GM19099 (cell line): Measurements from ENCODE around the gene NUDCD3.

Experiments used
- POLR2A ChIP-seq: IDR thresholded peaks from 3 replicates; pipeline ENCODE4 v1.6.1; 2011; ENCODE audit warnings: low read depth; ENCODE audit not compliant: insufficient read length; ENCODE audit errors: extremely low read depth

Gene NUDCD3

DNA sequence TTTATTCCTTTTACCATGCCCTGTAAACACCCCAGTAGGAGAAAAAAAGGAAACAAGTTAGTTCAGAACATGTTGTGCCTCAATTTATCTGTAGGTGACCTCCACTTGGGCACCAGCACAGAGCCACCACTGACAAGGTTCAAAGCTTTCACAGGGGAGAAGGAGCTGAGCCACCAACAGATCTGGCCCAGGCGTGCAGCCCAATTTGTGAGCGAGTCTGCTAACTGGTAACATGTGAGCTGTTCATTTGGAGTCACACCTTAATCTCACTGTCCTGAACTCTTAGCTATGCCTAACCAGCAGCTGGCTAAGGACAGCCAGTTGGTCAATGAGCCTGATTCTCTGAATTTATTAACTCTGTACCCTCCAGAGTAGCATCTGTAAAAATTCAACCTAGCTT is 86.7 kb downstream of the NUDCD3 start:
- TF ChIP-seq POLR2A: no peak

DNA sequence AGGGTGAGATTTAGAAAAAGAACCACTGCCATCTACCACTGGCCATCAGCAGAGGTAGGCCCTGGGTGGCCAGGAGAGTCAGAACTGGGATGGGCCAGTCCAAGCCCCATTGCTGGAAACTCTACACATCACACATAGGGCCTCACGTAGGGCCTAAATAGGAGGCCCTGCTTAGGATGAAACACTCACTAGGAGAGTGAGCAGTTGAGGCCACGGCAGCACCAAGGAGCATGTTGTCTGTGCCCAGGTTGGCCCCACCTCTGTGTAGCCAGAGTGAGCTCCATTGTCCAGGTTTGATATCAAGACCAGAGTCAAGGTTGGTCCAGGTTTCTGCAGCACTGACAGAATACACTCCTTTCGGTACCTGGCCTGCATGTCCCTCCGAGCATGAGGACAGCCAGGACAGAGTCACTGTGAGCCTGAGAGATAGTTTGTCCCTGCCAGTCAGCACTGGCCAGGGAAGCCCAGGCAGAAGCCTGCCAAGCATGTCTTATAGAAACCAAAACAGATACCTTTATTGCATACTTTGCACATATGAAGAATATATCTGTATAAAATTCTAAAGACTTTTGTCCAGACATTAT is 87.2 kb downstream of the NUDCD3 start:
- no peak for TF ChIP-seq POLR2A

DNA sequence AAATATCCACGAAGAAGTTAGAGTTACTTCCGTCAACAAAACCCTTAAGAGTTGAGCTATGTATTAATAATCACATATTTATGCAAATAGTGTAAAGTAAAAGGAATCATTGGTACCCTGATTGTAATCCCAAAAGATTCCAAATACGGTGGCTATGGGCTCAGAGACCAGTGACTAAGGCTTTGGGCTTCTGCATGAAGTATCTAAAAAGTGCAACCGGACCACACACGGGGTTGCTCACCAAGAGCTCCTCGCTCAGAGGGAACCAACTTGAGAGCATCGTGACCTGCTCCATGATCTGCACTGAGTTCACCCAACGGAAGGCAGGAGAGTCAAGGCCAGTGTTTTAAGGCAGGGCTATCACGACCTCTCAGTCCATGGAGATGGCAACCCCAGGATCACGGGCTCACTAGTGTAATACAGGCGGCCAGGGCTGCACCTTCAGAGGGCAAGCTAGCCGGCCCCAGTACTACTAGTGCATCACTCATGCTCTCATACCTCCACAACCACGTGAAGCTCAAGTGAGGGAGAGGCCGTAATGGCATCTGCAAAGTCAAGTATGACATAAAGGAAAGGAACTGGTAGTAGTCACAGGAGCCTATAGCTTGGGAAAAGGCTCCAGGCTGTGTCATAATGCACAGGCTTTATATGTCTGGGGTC is 87.9 kb downstream of the NUDCD3 start:
- TF ChIP-seq POLR2A: no peak

DNA sequence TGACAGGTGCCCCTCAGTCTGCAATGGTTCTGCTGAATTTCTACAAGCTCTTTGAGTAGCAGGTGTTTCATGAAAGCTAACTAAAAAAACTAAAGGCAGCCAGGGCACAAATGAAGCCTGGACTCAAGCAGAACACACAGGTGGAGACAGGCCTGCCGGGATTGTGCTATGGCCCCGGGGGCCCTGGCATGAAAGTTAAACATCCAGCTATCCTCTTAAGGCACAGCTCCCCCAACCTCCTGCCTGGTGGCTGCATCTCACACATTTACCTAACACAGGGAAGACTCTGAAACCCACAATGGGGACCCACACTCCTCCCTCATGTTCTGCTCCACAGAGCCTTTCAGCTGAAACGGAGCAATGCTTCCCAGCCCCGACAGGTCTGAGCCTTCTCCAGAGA is 88.8 kb downstream of the NUDCD3 start:
- TF ChIP-seq POLR2A: no peak

DNA sequence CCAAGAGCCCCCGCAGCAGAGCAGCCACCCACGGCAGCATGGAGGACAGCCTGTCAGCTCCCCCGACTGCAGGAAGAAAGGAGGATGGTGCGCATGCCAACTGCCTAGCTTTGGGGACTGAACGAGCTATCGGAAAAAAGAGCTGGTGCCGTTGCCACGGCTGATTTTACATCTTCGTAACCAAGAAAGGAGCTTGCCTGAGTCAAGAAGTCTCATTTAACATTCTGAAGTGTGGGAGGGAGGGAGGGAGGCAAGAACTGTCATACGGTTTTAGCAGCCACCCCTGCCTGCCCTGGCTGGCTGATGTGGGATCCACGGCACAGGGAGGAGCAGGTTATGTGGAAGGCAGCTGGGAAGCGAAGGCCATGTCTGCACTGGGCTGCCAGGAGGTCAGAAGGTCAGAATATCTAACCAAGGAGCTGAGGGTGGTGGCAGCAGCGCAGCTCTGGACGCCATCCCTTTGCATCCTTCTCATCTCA is 90.4 kb downstream of the NUDCD3 start:
- TF ChIP-seq POLR2A: no peak

DNA sequence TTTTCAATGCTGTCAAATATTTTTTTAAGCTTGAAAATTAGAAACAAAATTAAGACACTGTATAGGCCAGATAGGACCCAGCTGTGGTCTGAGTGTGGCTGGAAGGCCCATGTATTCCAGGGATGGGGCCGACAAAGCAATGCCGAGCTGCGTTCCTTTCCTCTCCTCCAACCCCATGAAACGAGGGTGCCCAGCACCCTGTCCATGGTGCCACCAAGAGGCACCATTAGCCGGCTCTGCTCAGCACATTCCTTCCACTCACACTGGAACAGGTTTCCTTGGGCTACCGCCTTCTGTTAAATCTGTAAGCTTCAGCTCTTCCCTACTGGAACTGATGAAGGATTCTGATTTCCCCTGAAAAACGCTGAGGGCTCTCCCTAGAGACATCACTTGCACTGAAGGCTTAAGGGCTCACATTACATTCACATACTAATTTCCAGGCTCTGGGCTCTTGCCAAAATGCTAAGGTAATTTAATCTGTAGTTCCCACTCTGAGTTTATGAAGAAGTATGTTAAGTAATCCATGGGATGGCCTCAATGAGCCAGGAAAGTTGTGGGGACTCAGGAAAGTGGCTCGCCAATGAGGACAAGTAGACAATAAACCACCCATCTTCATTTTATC is 91.4 kb downstream of the NUDCD3 start:
- no peak for TF ChIP-seq POLR2A

DNA sequence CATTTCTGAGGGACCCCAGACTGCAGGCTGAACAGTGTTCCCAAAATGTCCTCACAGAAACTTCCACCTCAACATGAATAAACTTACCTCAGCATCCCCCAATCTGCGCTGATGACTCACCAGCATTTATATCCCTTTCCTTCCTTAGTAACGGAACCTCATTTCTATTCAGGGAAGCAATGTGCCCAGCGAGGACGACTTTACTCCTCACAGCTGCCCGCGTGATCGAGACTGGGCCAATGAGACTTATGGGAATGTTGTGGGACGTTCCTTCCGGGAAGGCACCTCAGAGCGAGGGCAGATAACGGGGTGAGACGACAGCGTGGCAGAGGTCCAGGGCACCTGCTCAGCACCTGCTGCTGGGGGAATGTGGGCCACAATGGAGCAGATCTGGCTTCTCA is 91.9 kb downstream of the NUDCD3 start:
- TF ChIP-seq POLR2A: no peak

DNA sequence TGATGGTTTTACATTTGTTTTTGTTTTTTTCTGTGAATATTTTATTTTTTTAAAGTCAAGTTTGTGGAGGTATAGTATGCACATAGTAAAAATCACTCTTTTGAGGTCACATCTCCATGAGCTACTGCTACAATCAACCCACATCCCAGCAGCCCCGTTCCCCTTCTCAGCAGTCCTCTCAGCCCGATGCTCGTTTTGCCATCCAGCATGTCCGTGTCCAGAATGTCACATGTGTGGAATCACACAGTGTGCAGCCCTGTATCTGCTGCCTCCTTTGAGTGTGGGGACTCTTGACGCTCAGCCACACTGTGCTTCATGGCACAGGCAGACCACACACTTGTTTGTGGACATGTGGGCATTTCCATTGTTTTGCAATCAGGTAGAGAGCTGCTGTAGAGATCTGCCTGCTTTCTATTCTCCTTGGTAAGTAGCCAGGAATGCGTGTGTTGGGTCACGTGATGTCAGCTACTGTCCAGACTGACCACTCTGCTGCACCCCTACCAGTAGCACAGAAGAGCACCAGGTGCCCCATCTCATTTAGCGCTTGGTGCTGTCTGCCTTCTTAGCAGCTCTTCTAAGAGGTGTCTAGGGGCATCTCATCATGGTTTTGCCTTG is 93.4 kb downstream of the NUDCD3 start:
- no peak for TF ChIP-seq POLR2A

DNA sequence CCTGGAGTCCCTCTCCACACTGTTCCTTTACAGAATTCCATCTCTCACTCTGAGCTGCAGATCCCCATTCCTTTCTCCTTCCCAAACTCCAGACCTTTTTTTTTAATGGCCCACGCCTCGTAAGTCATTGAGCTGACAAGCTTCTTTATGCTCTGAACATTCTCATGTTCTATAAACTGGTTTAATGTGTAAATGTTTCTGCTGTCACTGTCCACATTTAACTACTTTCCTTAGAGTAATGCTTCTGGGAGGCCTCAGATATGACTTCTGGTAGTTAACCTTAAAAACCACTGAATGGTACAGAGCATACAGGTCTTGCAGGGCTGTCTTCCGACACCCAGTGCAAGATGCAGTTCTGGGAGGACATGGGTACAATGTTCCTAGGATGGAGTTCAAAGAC is 94.0 kb downstream of the NUDCD3 start:
- TF ChIP-seq POLR2A: no peak

DNA sequence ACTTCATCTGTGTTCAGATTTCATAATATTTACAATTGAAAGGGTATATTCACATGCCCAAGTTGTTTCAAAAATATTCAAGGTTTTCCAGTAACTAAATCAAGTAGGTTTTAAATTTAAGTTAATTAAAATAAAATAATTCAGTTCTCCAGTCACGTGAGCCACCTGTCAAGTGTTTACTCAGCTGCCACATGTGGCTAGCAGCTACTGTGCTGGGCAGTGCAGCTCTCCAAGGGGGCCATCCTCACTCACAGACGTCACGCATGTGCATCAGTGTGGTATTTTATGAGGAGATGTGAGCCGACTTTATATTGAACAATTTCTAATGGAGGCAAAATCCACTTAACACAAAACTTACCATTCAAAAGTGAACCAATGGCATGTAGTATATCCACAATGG is 95.4 kb downstream of the NUDCD3 start:
- TF ChIP-seq POLR2A: no peak

DNA sequence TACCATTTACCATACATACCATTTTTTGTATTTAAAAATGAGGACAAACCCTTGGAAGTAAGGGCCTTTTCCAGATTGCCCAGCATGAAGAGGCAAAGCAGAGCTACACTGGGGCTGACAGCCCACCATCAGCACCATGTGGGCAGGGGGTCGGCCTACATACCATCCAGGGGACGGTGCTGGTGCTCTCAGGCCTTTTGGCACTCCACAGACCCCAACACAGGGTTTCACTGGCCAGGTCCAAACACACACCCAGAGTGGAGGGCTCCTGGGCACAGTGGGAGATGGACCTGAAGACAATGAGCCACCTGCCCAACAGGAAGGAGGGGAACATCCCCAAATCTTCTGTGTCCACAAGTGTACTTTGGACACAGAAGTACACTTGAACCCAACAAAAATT is 95.8 kb downstream of the NUDCD3 start:
- TF ChIP-seq POLR2A: no peak

DNA sequence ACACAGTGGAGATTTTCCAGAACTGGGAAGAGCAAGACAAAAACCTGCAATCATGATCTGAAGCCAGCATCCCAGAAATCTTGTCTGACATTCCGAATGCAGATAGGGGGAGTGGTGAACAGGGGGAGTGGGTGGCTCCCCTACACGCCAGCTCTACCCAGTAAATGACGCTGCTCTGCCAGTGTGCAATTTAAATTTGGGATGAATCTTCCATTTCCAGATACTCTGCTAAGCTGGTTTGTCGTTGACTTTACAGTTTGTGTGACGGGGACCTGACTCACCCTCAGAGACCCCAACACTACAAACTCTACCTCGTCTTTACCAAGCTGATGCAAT is 96.4 kb downstream of the NUDCD3 start:
- TF ChIP-seq POLR2A: no peak

DNA sequence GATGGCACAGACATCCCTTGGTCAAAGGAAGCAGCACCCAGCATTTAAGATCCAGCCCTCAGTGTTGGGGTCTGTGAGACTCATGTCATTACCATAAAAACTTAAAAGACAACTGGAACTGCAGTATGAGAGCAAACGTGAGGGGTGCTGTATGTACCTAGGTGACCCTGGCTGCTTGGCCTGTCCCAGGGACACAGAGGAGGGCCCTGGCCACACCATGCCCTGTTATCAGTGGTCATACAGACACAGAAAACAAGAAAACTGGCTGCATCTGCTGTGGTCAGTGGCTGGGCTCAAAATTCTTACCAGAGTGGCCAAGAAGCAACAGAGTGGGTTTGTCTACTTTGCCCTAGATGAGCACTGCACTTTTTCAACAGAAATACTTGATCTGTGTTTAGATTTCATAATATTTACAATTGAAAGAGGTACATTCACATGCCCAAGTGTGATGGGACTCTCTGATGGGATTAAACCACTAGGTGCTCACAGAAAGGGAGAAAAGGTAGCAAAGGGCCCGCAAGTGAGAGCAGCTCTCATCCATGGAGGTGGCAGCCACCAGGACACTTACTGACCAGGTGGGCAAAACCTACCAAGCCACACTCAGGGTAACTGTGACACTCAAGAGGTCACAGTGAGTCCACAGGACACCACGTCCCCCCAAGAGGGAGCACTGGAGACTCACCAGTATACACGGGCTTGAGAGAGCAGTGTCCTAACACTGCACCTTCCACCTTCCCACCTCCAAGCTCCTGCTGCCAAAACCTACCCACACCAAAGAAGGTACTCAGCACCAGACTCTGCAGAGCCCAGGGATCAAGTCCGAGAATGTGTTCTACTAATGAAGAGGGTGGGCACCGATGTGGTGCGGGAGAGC is 97.0 kb downstream of the NUDCD3 start:
- TF ChIP-seq POLR2A: no peak

DNA sequence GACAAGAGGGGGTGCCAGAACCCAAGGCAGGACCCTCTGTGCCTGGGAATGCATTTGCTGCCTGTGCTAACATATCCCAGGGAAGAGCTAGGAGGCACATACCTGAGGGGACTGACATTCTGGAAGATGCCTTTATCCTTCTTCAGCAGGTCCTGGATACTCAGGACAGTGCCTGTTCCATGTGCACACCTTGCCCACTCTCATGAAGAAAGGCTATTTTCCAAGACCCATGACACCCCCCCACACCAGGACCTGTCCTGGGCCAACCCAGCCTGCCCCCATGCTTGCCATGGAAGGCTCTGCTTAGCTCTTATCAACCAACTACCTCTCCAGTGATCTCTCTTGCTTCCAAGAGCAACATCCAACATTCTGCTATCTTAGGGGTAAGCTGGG is 97.8 kb downstream of the NUDCD3 start:
- TF ChIP-seq POLR2A: no peak
